Measurements from ENCODE around the gene VDAC1. TPM values are rescaled to one million over a fixed set of nuclear protein-coding genes. Genes with fewer than 3 reads are reported as not detected.

Gene VDAC1
- total and polyA plus RNA-seq, 2 experiments from 2014 or later, result 216 to 282 TPM

GRCh38 chr5:134046330-134046729 lies 41.6 kb upstream of the VDAC1 start:
- Histone ChIP-seq H3K9me2 (replicated peaks; ENCODE audit: insufficient read depth) (no peaks in the 10 kb centered on the region), H3K79me2 (no peaks in the 10 kb centered on the region), H3K9me3 (ENCODE audit: low read depth) (no peaks in the 10 kb centered on the region), H2AFZ (no peak overlapping the region), H3K4me3 (no peak overlapping the region), H3K4me2 (no peak overlapping the region), H3K4me1 (ENCODE audit: insufficient read depth) (no peaks in the 10 kb centered on the region), H3K36me3 (replicated peaks; ENCODE audit: insufficient read depth, low read depth) (no peaks in the 10 kb centered on the region), H3K27ac (no peak overlapping the region), H3K27me3 (no peaks in the 10 kb centered on the region), H4K20me1 (ENCODE audit: insufficient read depth, poor library complexity, severe bottlenecking) (no peaks in the 10 kb centered on the region)
- TF ChIP-seq EZH2 (IDR thresholded peaks at IDR 0.05; ENCODE audit: borderline replicate concordance) (no peak), CTCF (IDR thresholded peaks at IDR 0.05; ENCODE audit: poor library complexity) (no peak), EZH2phosphoT487 (IDR thresholded peaks at IDR 0.05; ENCODE audit: low read depth, severe bottlenecking, unreplicated experiment) (no peak)
- no peak for DNase-seq (ENCODE audit: low spot score)
- 89% methylated on average over 4 of the region's 4 CpGs for WGBS (ENCODE audit: low lambda C conversion rate, missing lambda C conversion rate)

GRCh38 chr5:134043793-134044792 lies 39.3 kb upstream of the VDAC1 start:
- no peaks in the 10 kb centered on the region for H3K27me3 ChIP-seq

GRCh38 chr5:134041570-134042411 lies 37.0 kb upstream of the VDAC1 start:
- H3K79me2 ChIP-seq, result no peaks in the 10 kb centered on the region
- no peak overlapping the region for H3K4me3 ChIP-seq
- no peak for DNase-seq (ENCODE audit: low spot score)
- no peaks in the 10 kb centered on the region for H3K27me3 ChIP-seq
- no peaks in the 10 kb centered on the region for H3K9me2 ChIP-seq (replicated peaks; ENCODE audit: insufficient read depth)
- H3K9me3 ChIP-seq (ENCODE audit: low read depth), result no peaks in the 10 kb centered on the region
- H3K27ac ChIP-seq, result no peak overlapping the region
- no peak for TF ChIP-seq EZH2 (IDR thresholded peaks at IDR 0.05; ENCODE audit: borderline replicate concordance)
- no peaks in the 10 kb centered on the region for H3K36me3 ChIP-seq (replicated peaks; ENCODE audit: insufficient read depth, low read depth)
- H2AFZ ChIP-seq, result no peak overlapping the region
- WGBS (ENCODE audit: low lambda C conversion rate, missing lambda C conversion rate), result 94% methylated on average over 11 of the region's 11 CpGs
- H4K20me1 ChIP-seq (ENCODE audit: insufficient read depth, poor library complexity, severe bottlenecking), result no peaks in the 10 kb centered on the region
- H3K4me1 ChIP-seq (ENCODE audit: insufficient read depth), result peaks cover 10% of the 10 kb centered on the region
- no peak overlapping the region for H3K4me2 ChIP-seq

More at GRCh38 chr5:134043793-134044792, 39.3 kb upstream of the VDAC1 start:
- no peaks in the 10 kb centered on the region for H4K20me1 ChIP-seq (ENCODE audit: insufficient read depth, poor library complexity, severe bottlenecking)
- H3K4me1 ChIP-seq (ENCODE audit: insufficient read depth), result no peaks in the 10 kb centered on the region
- no peak overlapping the region for H3K4me3 ChIP-seq
- no peak overlapping the region for H2AFZ ChIP-seq
- H3K9me3 ChIP-seq (ENCODE audit: low read depth), result no peaks in the 10 kb centered on the region
- H3K4me2 ChIP-seq, result no peak overlapping the region
- no peaks in the 10 kb centered on the region for H3K9me2 ChIP-seq (replicated peaks; ENCODE audit: insufficient read depth)
- TF ChIP-seq CTCF (IDR thresholded peaks at IDR 0.05; ENCODE audit: poor library complexity), result no peak
- no peak for TF ChIP-seq EZH2 (IDR thresholded peaks at IDR 0.05; ENCODE audit: borderline replicate concordance)
- TF ChIP-seq EZH2phosphoT487 (IDR thresholded peaks at IDR 0.05; ENCODE audit: low read depth, severe bottlenecking, unreplicated experiment), result no peak
- no peaks in the 10 kb centered on the region for H3K36me3 ChIP-seq (replicated peaks; ENCODE audit: insufficient read depth, low read depth)
- 93% methylated on average over 18 of the region's 18 CpGs for WGBS (ENCODE audit: low lambda C conversion rate, missing lambda C conversion rate)
- no peak overlapping the region for H3K27ac ChIP-seq
- no peak for DNase-seq (ENCODE audit: low spot score)
- H3K79me2 ChIP-seq, result no peaks in the 10 kb centered on the region
